K562 (cell line): ENCODE data around the gene GNAT3. TPM values are rescaled to one million over a fixed set of nuclear protein-coding genes. Genes with fewer than 3 reads are reported as not detected.

Experiments used
- ATAC-seq: fragments of 200-7000 bp; cut with Tn5 transposase; 3 replicates; pipeline ENCODE4 v1.9.1; 2020; ENCODE audit warnings: moderate library complexity
- BruUV-seq: library from RNA; stranded (reverse); fragments of 400-500 nt; replicated peaks from 2 replicates; lab custom pipeline; 2021; lab: Mats Ljungman, UMichigan
- CTCF ChIA-PET: fragments of 300-600 bp; formaldehyde crosslinking; extraction: SDS; loops from one replicate; lab custom pipeline; 2021; ENCODE audit warnings: low intra/inter-chr PET ratio; lab: Yijun Ruan, JAX
- POLR2A ChIA-PET: fragments of 300-600, 350-650 bp; sonication (Branson Sonifier 250); formaldehyde crosslinking; extraction: SDS; loops from one replicate; lab custom pipeline; 2021; ENCODE audit warnings: antibody characterized with exemption, inconsistent platforms; lab: Yijun Ruan, JAX
- DNase-seq, 4 experiments: peaks; one replicate each; pipeline versions ENCODE4 v3.0.0 to v3.0.0-alpha.2; 2011 to 2018; ENCODE audit warnings: low spot score in 3 of 4, mixed read lengths in 3 of 4; ENCODE audit errors: extremely low read depth in 1 of 4
- FAIRE-seq: peaks from 2 replicates; lab custom pipeline; 2011; peaks lifted over from hg19 to GRCh38; lab: Jason Lieb, UNC
- H2AFZ ChIP-seq: 2 replicates; pipeline ENCODE4 v1.6.0; 2011; ENCODE audit warnings: low read depth, low read length, control low read depth, inconsistent platforms
- H3K27ac ChIP-seq: fragments of 200-600 bp; 3 replicates; pipeline ENCODE4 v1.8.0; 2011; ENCODE audit warnings: low read depth, mild to moderate bottlenecking, control low read depth, inconsistent platforms, low read length, moderate library complexity, mixed read lengths; ENCODE audit errors: extremely low read depth
- H3K27me3 ChIP-seq, 2 experiments: fragments of 300-600 bp in 1 of 2; 2 replicates in 1 of 2; 3 replicates in 1 of 2; pipeline versions ENCODE4 v1.6.0 to v1.8.0; 2011; ENCODE audit warnings: inconsistent platforms in 2 of 2, low read length in 2 of 2, mild to moderate bottlenecking in 1 of 2, mixed read lengths in 1 of 2, moderate library complexity in 1 of 2; ENCODE audit not compliant: control insufficient read depth in 2 of 2, insufficient read depth in 2 of 2
- H3K36me3 ChIP-seq: fragments of 300-600 bp; 3 replicates; pipeline ENCODE4 v1.8.0; 2011; ENCODE audit warnings: mild to moderate bottlenecking, low read length, inconsistent platforms; ENCODE audit not compliant: control insufficient read depth, insufficient read depth
- H3K4me1 ChIP-seq, 2 experiments: fragments of 200-600 bp in 1 of 2; replicated peaks in 1 of 2; 2 replicates in 1 of 2; 3 replicates in 1 of 2; pipeline versions ENCODE4 v1.5.1 to v1.8.0; 2011; ENCODE audit warnings: inconsistent platforms in 2 of 2, low read length in 2 of 2, mild to moderate bottlenecking in 1 of 2, mixed read lengths in 1 of 2, moderate library complexity in 1 of 2; ENCODE audit not compliant: control insufficient read depth in 2 of 2, insufficient read depth in 2 of 2
- H3K4me2 ChIP-seq: 2 replicates; pipeline ENCODE4 v1.6.1; 2011; ENCODE audit warnings: low read length, control low read depth, inconsistent platforms, mixed read lengths; ENCODE audit not compliant: insufficient read depth
- H3K4me3 ChIP-seq: fragments of 200-600 bp; sonication (generic), shearing (Covaris generic); 2 replicates; pipeline ENCODE4 v1.5.1; 2016; ENCODE audit warnings: control low read depth, inconsistent platforms
- H3K79me2 ChIP-seq: fragments of 200-600 bp; 3 replicates; pipeline ENCODE4 v1.8.0; 2011; ENCODE audit warnings: low read length, inconsistent platforms; ENCODE audit not compliant: control insufficient read depth, insufficient read depth
- H3K9ac ChIP-seq, 2 experiments: 2 replicates each; pipeline versions ENCODE4 v1.6.0 to v1.6.1; 2011; ENCODE audit warnings: low read depth in 2 of 2, low read length in 2 of 2, control low read depth in 1 of 2, inconsistent platforms in 1 of 2, mild to moderate bottlenecking in 1 of 2, mixed read lengths in 1 of 2; ENCODE audit not compliant: insufficient read depth in 1 of 2
- H3K9me1 ChIP-seq: one replicate; pipeline ENCODE4 v1.6.0; 2011; ENCODE audit warnings: inconsistent platforms, mild to moderate bottlenecking, low read length, moderate library complexity; ENCODE audit not compliant: control insufficient read depth, insufficient read depth
- H3K9me3 ChIP-seq: replicated peaks from 2 replicates; pipeline ENCODE4 v1.5.1; 2011; ENCODE audit warnings: low read depth, low read length, inconsistent platforms; ENCODE audit not compliant: control insufficient read depth, insufficient read depth
- H4K20me1 ChIP-seq: replicated peaks from 2 replicates; pipeline ENCODE4 v1.6.1; 2011; ENCODE audit warnings: low read length, inconsistent platforms, mixed read lengths; ENCODE audit not compliant: control insufficient read depth, insufficient read depth
- AFF1 ChIP-seq, 2 experiments: fragments of 450-650 bp; IDR thresholded peaks; 2 replicates each; pipeline ENCODE4 v1.6.1; 2018; ENCODE audit warnings: mild to moderate bottlenecking in 2 of 2, low read depth in 1 of 2; ENCODE audit not compliant: partially characterized antibody in 2 of 2
- ZNF431 ChIP-seq: sonication (generic); formaldehyde crosslinking; IDR thresholded peaks from 2 replicates; pipeline ENCODE4 v1.8.0; 2022; ENCODE audit warnings: mild to moderate bottlenecking, missing genetic modification reagents
- WGBS: fragments of 100-300 bp; shearing (Covaris generic); methylation state at CpG from one replicate; pipeline ENCODE4 v1.1.6; 2016; ENCODE audit warnings: low coverage, mixed read lengths; ENCODE audit not compliant: insufficient coverage; ENCODE audit errors: missing lambda C conversion rate; 5-methylcytosine and 5-hydroxymethylcytosine counted together
- in situ Hi-C: fragments of 300-500 bp; cut with MboI; formaldehyde crosslinking; loops from 4 replicates; pipeline ENCODE4 v1.15.0; 2018; ENCODE audit warnings: inconsistent platforms, mixed read lengths
- intact Hi-C: fragments of 100-400 bp; cut with micrococcal nuclease; formaldehyde crosslinking; loops from 2 replicates; pipeline ENCODE4 v1.14.2; 2022
- polyA plus RNA-seq, 8 experiments: library from polyadenylated mRNA; depleted of rRNA in 4 of 8; stranded (reverse) in 5 of 8; unstranded in 3 of 8; fragments of >200 nt; fragmentation: Nextera tagmentation in 2 of 8; fragmentation: Illumina TruSeq in 1 of 8; extraction: Ambion mirVana in 2 of 8; extraction: Trizol in 1 of 8; gene quantifications; 2 replicates each; pipeline versions ENCODE4 v1.2.1 to v1.2.3, GENCODE V29; 2011 to 2014; ENCODE audit warnings: inconsistent platforms in 1 of 8, missing spikeins in 1 of 8
- total RNA-seq, 7 experiments: library from RNA; depleted of rRNA in 6 of 7; stranded (reverse); fragments of >200 nt in 6 of 7; fragmentation: Illumina TruSeq in 2 of 7; extraction: Trizol in 2 of 7; gene quantifications; 2 replicates each; pipeline versions ENCODE4 v1.2.1 to v1.2.3, GENCODE V29; 2011 to 2021; ENCODE audit warnings: low replicate concordance in 1 of 7

The GNAT3 gene
- total and polyA plus RNA-seq, 9 of the 15 experiments (the other 6 are each of a cell fraction or from before 2014, with no cell fraction given): not detected

GRCh38 chr7:80411621-80412020 lies 100.2 kb downstream of the GNAT3 start:
- H3K4me3 ChIP-seq: no peak overlapping the region
- H3K9me3 ChIP-seq: no peaks in the 10 kb centered on the region; the same call in 1 of the 2 replicates
- H3K79me2 ChIP-seq: no peaks in the 10 kb centered on the region
- no peak overlapping the region for H3K27ac ChIP-seq
- H2AFZ ChIP-seq: no peak overlapping the region
- H3K9ac ChIP-seq: no peak overlapping the region
- BruUV-seq: no TSS peak
- intact Hi-C loops (no loop called here), in situ Hi-C loops (no loop called here)
- H3K27me3 ChIP-seq: no peaks in the 10 kb centered on the region
- POLR2A ChIA-PET: no interaction called here
- no peak for ATAC-seq
- no peaks in the 10 kb centered on the region for H4K20me1 ChIP-seq
- FAIRE-seq: no peak
- WGBS: 3% methylated on average over 2 of the region's 2 CpGs
- no peaks in the 10 kb centered on the region for H3K4me1 ChIP-seq
- TF ChIP-seq ZNF431: no peak
- no peak for TF ChIP-seq AFF1 (IDR thresholded peaks at IDR 0.05; ENCODE audit: low read depth in 1 of 2, partially characterized antibody in 2 of 2)
- CTCF ChIA-PET: no interaction called here
- no peak for DNase-seq
- H3K4me2 ChIP-seq: no peak overlapping the region
- no peaks in the 10 kb centered on the region for H3K36me3 ChIP-seq
- H3K9me1 ChIP-seq: no peaks in the 10 kb centered on the region
